ENCODE measurements around the gene C2orf76.

DNA sequence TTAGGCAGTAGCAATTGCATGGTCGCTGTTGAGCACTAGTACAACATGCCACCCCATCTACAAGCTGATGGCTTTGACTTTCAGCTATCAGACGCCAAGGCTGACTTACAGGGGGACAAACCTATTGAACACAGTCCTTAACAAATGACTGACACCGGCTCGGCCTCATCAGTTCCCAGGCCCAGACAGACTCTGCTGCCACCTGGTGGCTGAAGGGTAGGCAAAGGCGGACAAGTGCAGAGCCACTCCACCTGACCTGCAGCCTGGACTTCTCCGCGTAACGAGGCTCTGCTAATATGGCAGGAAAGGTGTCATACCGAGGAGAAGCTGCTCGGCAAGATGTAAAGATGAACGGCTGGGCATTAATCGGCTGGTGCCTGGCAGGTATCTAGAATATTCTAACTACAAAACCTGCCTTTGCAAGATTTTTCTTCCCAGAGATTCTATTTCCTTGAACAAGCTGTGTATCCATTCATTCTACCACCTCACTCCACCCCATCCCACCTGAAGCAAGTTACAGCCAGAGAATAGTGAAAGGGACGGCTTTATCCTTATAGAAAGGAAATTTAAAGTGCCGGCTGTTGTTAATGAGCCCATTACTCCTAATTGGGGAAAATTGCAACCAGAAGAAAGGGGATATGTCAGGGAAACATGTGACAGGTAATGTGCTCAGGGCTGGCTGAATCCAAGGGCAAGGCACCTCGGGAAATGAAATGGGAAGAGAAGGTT is 75.6 kb downstream of the C2orf76 start:
- TF ChIP-seq, protein P1, sequence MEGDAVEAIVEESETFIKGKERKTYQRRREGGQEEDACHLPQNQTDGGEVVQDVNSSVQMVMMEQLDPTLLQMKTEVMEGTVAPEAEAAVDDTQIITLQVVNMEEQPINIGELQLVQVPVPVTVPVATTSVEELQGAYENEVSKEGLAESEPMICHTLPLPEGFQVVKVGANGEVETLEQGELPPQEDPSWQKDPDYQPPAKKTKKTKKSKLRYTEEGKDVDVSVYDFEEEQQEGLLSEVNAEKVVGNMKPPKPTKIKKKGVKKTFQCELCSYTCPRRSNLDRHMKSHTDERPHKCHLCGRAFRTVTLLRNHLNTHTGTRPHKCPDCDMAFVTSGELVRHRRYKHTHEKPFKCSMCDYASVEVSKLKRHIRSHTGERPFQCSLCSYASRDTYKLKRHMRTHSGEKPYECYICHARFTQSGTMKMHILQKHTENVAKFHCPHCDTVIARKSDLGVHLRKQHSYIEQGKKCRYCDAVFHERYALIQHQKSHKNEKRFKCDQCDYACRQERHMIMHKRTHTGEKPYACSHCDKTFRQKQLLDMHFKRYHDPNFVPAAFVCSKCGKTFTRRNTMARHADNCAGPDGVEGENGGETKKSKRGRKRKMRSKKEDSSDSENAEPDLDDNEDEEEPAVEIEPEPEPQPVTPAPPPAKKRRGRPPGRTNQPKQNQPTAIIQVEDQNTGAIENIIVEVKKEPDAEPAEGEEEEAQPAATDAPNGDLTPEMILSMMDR (conservative IDR thresholded peaks at IDR 0.05; ENCODE audit: low read length): peak; percentile 54
- TF ChIP-seq EZH2phosphoT487 (IDR thresholded peaks at IDR 0.05; ENCODE audit: borderline replicate concordance): no peak
